Measurements from ENCODE around the gene PUSL1. TPM values are rescaled to one million over a fixed set of nuclear protein-coding genes. Genes with fewer than 3 reads are reported as not detected.

PUSL1 gene
- total RNA-seq, 1 experiment from 2014 or later = 18.9 TPM

DNA sequence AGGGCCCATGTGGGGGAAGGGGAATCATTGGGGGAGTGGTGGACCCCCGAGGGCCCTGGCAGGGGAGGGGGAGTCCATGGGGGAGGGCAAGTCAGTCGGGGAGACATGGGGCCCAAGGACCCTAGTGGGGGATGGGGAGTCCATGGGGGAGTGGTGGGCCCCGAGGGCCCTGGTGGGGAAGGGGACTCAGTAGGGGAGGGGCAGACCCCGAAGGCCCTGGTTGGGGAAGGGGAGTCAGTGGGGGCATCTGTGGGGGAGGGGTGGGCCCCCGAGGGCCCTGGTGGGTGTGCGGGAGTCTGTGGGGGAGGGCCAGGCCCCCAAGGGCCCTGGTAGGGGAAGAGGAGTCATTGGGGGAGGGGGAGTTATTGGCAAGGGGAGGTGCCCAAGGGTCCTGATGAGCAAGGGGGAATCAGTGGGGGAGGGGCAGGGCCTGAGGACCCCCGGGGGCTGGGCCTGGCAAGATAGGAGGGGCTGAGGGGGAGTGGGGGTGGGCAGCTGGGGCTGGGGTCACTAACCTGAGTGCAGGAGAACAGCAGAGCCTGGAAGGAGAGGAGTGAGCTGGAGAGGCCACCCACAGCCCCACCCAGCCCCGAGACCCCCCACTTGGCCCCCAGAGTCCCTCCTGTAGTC, 47.9 kb downstream of the PUSL1 start:
- H3K9me3 ChIP-seq (ENCODE audit: insufficient read depth, low read depth) = no peaks in the 10 kb centered on the region
- ChIA-PET POLR2A (ENCODE audit: unreplicated experiment) (no interaction called here), CTCF (no interaction called here)
- no peak overlapping the region for H3K27ac ChIP-seq
- peaks cover 48% of the 10 kb centered on the region; the same call in 1 of the 2 replicates for H3F3A ChIP-seq (ENCODE audit: insufficient read depth, low read depth)
- H2AFZ ChIP-seq = no peak overlapping the region
- DNase-seq = no peak
- TF ChIP-seq, protein P1, sequence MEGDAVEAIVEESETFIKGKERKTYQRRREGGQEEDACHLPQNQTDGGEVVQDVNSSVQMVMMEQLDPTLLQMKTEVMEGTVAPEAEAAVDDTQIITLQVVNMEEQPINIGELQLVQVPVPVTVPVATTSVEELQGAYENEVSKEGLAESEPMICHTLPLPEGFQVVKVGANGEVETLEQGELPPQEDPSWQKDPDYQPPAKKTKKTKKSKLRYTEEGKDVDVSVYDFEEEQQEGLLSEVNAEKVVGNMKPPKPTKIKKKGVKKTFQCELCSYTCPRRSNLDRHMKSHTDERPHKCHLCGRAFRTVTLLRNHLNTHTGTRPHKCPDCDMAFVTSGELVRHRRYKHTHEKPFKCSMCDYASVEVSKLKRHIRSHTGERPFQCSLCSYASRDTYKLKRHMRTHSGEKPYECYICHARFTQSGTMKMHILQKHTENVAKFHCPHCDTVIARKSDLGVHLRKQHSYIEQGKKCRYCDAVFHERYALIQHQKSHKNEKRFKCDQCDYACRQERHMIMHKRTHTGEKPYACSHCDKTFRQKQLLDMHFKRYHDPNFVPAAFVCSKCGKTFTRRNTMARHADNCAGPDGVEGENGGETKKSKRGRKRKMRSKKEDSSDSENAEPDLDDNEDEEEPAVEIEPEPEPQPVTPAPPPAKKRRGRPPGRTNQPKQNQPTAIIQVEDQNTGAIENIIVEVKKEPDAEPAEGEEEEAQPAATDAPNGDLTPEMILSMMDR (conservative IDR thresholded peaks at IDR 0.05) = no peak
- no peak for TF ChIP-seq EZH2 (IDR thresholded peaks at IDR 0.05; ENCODE audit: low read depth)
- intact Hi-C loops (cut with micrococcal nuclease; ENCODE audit: unreplicated experiment) = no loop called here
- no peaks in the 10 kb centered on the region for H3K36me3 ChIP-seq (ENCODE audit: low read depth)
- H3K4me1 ChIP-seq (replicated peaks; ENCODE audit: insufficient read depth) = peaks cover 28% of the 10 kb centered on the region
- no peaks in the 10 kb centered on the region for H3K9me2 ChIP-seq (ENCODE audit: insufficient read depth)
- H3K79me2 ChIP-seq (ENCODE audit: low read depth) = 0 out of 2 replicates have a peak, but pooled peaks cover 7% of the 10 kb centered on the region
- H4K20me1 ChIP-seq (ENCODE audit: insufficient read depth) = no peaks in the 10 kb centered on the region
- H3K4me2 ChIP-seq = no peak overlapping the region
- H3K27me3 ChIP-seq (ENCODE audit: insufficient read depth, low read depth) = no peaks in the 10 kb centered on the region
- no peak overlapping the region for H3K4me3 ChIP-seq
- BruUV-seq (replicated peaks) = no TSS peak

DNA sequence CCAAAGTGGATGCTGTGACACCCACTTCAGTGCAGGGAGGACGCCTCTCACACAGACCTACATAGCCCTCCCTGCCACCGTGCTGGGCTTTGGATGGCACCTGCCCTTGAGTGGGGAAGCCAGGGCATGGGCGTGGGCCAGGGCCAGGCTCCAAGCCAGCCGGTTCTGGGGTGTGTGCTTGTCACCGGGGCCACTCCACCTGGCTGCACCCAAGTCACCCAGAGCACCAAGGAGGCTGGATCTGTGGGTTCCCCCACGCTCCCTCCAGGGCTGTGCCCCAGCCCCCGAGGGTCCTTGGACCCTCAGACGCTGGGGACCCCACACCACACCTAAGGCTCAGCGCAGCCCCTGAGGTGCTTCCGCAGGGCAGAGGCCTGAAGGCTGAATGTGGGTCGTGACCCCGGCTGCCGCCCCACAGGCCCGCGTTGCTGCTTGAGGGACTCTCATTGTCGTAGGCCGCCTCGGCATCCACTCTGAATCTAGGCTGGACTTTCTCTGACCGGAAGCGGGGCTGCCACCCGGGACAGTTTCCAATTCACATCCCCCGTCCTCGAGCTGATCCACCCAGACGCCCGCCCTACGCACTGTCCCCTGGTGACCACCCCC, 48.5 kb downstream of the PUSL1 start:
- Histone ChIP-seq H3K27ac (no peak overlapping the region), H3K79me2 (ENCODE audit: low read depth) (0 out of 2 replicates have a peak, but pooled peaks cover 7% of the 10 kb centered on the region), H3K4me1 (replicated peaks; ENCODE audit: insufficient read depth) (peaks cover 24% of the 10 kb centered on the region), H3F3A (ENCODE audit: insufficient read depth, low read depth) (peaks cover 43% of the 10 kb centered on the region; the same call in 1 of the 2 replicates), H3K9me2 (ENCODE audit: insufficient read depth) (no peaks in the 10 kb centered on the region), H3K27me3 (ENCODE audit: insufficient read depth, low read depth) (no peaks in the 10 kb centered on the region), H3K4me3 (no peak overlapping the region), H3K4me2 (no peak overlapping the region), H4K20me1 (ENCODE audit: insufficient read depth) (no peaks in the 10 kb centered on the region), H2AFZ (no peak overlapping the region), H3K9me3 (ENCODE audit: insufficient read depth, low read depth) (no peaks in the 10 kb centered on the region), H3K36me3 (ENCODE audit: low read depth) (no peaks in the 10 kb centered on the region)
- TF ChIP-seq, protein P1 (conservative IDR thresholded peaks at IDR 0.05) = no peak
- TF ChIP-seq EZH2 (IDR thresholded peaks at IDR 0.05; ENCODE audit: low read depth) = no peak
- ChIA-PET POLR2A (ENCODE audit: unreplicated experiment) (no interaction called here), CTCF (no interaction called here)
- no TSS peak for BruUV-seq (replicated peaks)
- intact Hi-C loops (cut with micrococcal nuclease; ENCODE audit: unreplicated experiment) = no loop called here
- DNase-seq = peak in 1 of 2 experiments; percentile 34

DNA sequence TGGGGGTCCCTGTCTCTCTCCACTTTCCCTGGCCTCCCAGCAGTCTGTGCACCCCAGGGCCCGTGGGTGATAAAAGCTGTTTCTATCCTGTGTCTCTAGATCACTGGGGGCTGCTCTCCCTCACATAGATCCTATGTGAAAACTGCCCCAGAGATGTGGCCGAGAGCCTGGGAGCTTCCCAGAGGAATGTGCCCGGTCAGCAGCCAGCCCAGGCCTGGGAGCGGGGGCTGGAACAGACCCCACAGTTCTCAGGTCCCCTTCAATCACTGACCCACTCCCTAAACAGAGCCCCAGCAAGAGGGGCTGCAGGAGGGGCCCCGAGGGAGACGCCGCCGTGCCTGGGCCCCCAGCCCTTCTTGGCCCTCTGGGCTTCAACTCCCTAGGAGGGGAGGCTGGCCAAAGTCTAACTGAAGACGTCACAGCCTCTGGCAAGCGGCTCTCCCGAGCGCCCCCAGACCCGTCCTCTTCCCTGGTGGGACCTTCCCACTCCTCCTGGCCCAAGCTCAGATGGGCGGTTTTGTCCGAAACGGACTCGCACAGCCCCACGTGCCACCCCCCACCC, 49.6 kb downstream of the PUSL1 start:
- Histone ChIP-seq H3K4me1 (replicated peaks; ENCODE audit: insufficient read depth) (peaks cover 24% of the 10 kb centered on the region), H3F3A (ENCODE audit: insufficient read depth, low read depth) (peaks cover 33% of the 10 kb centered on the region; the same call in 1 of the 2 replicates), H3K4me3 (no peak overlapping the region), H3K9me3 (ENCODE audit: insufficient read depth, low read depth) (no peaks in the 10 kb centered on the region), H2AFZ (no peak overlapping the region), H3K9me2 (ENCODE audit: insufficient read depth) (no peaks in the 10 kb centered on the region), H3K27me3 (ENCODE audit: insufficient read depth, low read depth) (no peaks in the 10 kb centered on the region), H3K4me2 (no peak overlapping the region), H3K79me2 (ENCODE audit: low read depth) (no peaks in the 10 kb centered on the region), H4K20me1 (ENCODE audit: insufficient read depth) (no peaks in the 10 kb centered on the region), H3K27ac (no peak overlapping the region), H3K36me3 (ENCODE audit: low read depth) (no peaks in the 10 kb centered on the region)
- TF ChIP-seq, protein P1 (conservative IDR thresholded peaks at IDR 0.05) = no peak
- TF ChIP-seq EZH2 (IDR thresholded peaks at IDR 0.05; ENCODE audit: low read depth) = no peak
- ChIA-PET CTCF (no interaction called here), POLR2A (ENCODE audit: unreplicated experiment) (no interaction called here)
- no TSS peak for BruUV-seq (replicated peaks)
- peak in 1 of 2 experiments; percentile 25 for DNase-seq
- intact Hi-C loops (cut with micrococcal nuclease; ENCODE audit: unreplicated experiment) = no loop called here
